CMK (cell line): ENCODE data around the gene DCD.
"Not testable (repeated sequence)": the region's sequence is repeated elsewhere in the genome, so short reads cannot be mapped to it uniquely, and the experiment has no call there.

Source experiments
- DNase-seq: peaks from one replicate; pipeline ENCODE4 v3.0.0-alpha.2; 2010; ENCODE audit warnings: low read depth

DCD gene

GRCh38 chr12:54653025-54653424 lies 4.9 kb upstream of the DCD start:
- DNase-seq = no peak

- no peak for DNase-seq
These were observed 2.7 kb upstream of the DCD start for GRCh38 chr12:54650889-54651288.

DNA sequence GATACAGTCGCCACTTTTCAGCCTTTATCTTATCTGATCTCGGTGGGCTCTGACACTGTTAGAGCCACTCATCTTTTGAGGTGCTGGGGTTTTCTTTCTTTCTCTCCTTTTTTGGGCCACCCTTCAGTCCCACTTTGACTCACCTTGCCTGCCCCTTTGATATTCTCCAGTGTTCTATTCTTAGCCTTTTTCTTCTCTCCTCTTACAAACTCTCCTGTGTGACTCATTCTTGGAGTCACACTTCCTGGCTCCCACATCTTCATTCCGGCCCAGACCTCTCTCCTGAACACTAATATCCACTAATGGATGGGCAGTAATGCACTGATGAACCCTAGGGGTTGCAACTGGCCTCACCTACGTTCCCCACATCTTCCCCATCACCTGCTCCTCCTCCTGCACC lies 2.2 kb upstream of the DCD start:
- no peak for DNase-seq

- DNase-seq = no peak
These were observed 1.7 kb upstream of the DCD start for GRCh38 chr12:54649825-54650224.

DNA sequence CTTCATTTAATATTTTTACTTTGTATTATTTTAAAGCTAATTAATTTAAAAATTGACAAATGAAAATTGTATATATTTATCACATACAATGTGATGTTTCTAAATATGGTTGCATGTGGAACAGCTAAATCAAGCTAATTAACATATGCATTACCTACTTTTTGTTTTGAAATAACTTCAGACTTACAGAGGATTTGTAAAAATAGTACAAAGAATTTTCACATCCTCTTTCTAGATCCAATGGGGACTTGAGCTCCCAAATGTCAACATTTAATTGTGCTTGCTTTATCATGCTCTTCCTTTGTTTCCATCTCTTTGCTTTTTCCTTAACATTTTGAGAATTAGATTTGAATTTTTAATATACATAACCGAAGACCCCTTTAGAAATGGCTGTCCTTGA lies 6.6 kb downstream of the DCD start:
- no peak for DNase-seq

DNA sequence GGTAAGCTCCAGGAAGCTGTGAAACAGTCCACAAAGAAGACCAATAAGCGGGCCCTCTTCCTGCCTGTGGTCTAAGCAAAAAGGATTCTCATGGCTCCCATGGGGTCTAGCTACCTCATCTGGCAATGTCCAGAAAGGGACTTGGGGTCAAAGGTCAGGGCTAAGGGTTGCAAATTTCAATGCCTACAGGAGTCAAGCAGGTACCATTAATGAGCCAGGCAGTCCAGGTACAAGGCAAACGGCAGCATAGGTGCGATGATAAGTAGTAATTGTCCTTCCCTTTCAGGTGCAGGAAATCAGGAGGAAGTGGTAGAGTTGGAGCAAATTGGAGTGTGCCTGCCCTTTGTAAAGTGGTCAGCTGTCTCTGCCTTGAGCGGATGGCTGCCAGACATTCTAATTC lies 7.1 kb downstream of the DCD start:
- DNase-seq = no peak

GRCh38 chr12:54639112-54639511 lies 9.1 kb downstream of the DCD start:
- not testable (repeated sequence) for DNase-seq

DNA sequence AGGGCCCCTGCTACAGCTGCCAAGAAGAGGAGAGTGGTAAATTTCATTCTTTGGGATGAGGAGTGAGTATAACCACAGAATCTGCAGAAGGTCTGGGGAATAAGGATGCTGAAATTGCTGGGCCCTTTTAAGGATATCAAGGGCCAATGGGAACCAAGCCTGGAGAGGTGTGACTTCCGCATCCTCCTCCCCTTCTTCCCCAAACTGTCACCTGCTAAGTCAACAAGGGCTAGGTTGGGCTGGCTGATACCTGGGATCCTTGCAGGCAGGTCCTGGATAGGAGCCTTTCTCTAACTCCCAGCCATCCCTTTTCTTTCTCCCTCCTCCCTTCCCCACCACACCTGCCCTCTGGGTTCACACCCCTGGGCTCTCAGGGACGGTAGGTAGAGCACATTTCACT lies 13.4 kb downstream of the DCD start, which contains the start of gene LACRT:
TSS of gene LACRT (minus strand) at position 101 of the 400 bp plus-strand sequence. CDS start at position 47, 54 bp downstream.
- no peak for DNase-seq

- no peak for DNase-seq
These were observed 16.0 kb downstream of the DCD start for GRCh38 chr12:54631988-54632728.

- DNase-seq = no peak
These were observed 16.6 kb downstream of the DCD start for GRCh38 chr12:54631551-54631950.

- no peak for DNase-seq
These were observed 18.2 kb downstream of the DCD start for GRCh38 chr12:54629925-54630324.

DNA sequence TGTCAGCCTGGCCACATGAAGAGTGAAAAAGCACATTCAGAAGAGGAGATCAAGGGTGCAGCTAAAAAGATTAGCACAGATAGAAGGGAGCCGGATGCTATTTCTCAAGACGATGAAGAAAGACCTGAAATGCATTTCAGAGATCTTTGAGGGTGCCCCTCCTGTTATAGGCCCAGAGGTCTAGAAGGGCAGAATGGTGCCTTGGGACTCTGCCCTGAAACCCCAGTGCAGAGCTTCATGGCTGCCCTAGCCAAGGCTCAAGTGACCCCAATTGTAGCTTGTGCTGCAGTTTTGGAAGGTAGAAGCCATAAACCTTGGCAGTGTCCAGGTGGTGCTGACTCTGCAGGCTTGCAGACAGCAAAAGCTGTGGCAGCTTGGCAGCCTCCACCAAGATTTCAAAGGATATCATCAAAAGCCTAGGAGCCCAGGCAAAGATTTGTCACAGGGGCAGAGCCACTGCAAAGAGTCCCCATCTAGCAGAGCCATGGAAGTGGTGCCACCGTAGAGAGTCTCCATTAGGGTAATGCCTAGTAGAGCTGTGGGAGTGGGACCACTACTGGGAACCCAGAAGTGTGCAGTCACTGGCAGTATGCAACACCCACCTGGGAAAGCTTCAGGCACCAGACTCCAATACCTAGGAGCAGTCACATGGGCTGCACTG lies 19.8 kb downstream of the DCD start:
- no peak for DNase-seq

GRCh38 chr12:54627304-54627703 lies 20.9 kb downstream of the DCD start:
- DNase-seq = no peak

GRCh38 chr12:54625598-54625997 lies 22.6 kb downstream of the DCD start:
- DNase-seq = no peak

DNA sequence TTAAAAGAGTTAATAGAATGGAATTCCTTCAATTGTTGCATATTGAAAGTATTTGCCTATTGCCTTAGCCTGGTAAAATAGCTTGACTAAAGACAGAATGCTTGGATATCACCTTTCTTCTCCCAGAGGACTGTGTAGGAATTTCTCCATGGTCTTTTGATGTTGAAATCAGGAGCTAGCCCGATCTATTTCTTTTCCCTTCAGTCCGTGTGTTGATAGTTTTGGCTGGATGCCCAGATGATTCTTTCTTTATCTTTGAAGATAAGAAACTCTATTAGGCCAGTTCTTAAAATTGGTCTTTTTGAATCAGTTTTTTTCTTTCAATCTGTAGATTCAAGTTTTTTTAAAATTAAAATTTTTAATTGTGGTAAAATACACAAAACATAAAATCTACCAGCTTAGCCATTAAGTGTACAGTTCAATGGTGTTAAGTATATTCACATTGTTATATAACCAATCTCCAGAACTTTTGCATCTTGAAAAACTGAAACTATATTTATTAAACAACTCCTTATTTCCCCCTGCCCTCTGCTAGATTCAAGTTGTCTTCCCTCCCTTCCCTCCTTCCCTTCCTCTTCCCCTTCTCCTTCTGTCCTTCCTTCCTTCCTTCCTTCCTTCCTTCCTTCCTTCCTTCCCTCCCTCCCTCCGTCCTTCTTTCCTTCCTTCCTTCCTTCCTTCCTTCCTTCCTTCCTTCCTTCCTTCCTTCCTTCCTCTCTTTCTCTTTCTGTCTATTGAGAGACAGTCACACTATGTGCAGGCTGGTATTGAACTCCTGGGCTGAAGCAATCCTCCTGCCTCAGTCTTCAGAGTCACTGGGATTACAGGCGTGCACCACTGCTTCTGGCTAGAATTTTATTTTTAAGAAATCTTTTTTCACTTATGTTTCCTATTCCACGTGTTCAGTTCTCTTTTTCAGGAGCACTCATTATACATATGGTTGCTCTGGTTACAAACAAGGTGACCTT lies 23.6 kb downstream of the DCD start:
- no peak for DNase-seq

GRCh38 chr12:54622463-54623183 lies 25.5 kb downstream of the DCD start:
- DNase-seq = no peak

GRCh38 chr12:54616933-54617680 lies 31.1 kb downstream of the DCD start:
- DNase-seq = peak; percentile 8

- DNase-seq = no peak
These were observed 35.9 kb downstream of the DCD start for GRCh38 chr12:54612225-54612750.

DNA sequence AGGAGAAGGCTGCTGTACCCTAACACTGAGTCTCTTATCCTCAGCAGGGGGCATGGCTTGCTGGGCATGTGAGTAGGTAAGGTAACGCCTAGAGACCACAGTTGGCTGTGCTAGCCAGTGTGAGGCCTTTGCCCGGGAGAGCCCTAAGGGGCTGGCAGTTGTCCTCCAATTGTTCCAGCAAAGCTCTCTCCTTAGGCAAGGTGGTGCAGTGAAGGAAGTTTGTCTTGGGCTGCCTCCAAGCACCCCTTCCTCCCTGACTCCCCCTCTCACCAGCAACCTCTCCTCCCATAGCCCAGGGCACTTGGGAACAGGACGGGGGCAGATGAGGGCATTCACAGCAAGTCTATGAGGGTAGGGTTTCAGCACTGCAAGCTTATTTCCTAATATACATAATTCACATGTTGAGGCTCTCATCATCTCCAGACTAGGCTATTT lies 36.4 kb downstream of the DCD start:
- DNase-seq = no peak

DNA sequence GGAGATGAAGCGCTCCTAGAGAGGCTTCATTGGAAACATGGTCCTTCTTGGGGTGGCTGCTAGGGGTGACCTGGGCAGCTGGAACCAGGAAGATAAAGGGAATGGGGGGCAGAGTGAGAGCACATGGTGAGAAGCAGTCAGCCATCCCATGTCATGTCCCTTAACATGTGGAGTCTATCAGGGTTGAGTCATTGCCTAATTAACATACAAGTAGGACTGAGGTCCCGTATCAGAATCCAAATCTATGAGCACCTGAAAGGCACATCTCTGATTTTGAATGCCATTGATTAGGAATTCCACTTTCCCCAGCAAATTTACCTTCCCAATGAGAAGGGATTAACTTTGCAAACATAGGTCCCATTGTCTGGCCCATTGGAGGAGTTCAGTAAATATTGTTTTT lies 39.4 kb downstream of the DCD start:
- no peak for DNase-seq

GRCh38 chr12:54608156-54608555 lies 40.0 kb downstream of the DCD start:
- no peak for DNase-seq
